Psoas muscle (tissue), 8 donors: ENCODE data around the gene CCNI2. TPM values are rescaled to one million over a fixed set of nuclear protein-coding genes. Genes with fewer than 3 reads are reported as not detected.

Experiments used
- ATAC-seq, 4 donors: fragments of 200-7000 bp; cut with Tn5 transposase; one replicate each; pipeline ENCODE4 v1.9.1; 2020; ENCODE audit warnings: moderate library complexity in 3 of 4, mild to moderate bottlenecking in 2 of 4
- DNase-seq, 2 donors: peaks; one replicate each; pipeline ENCODE4 v3.0.0-alpha.2; 2020
- H3K27ac ChIP-seq: fragments of 200-600 bp; one replicate; pipeline ENCODE4 v1.8.0; 2022
- H3K27me3 ChIP-seq, 3 donors: fragments of 200-600 bp in 1 of 3; one replicate each; pipeline versions ENCODE4 v1.6.1 to v1.8.0; 2013 to 2022; ENCODE audit warnings: low read length in 2 of 3, mild to moderate bottlenecking in 2 of 3, moderate library complexity in 1 of 3; ENCODE audit not compliant: insufficient read depth in 3 of 3
- H3K36me3 ChIP-seq, 2 donors: fragments of 200-600 bp in 1 of 2; one replicate each; pipeline versions ENCODE4 v1.6.1 to v1.8.0; 2013 to 2022; ENCODE audit warnings: low read depth in 1 of 2, mild to moderate bottlenecking in 1 of 2, moderate library complexity in 1 of 2; ENCODE audit not compliant: insufficient read depth in 1 of 2
- H3K4me1 ChIP-seq: fragments of 200-600 bp; one replicate; pipeline ENCODE4 v1.8.0; 2022
- H3K4me3 ChIP-seq: fragments of 200-600 bp; one replicate; pipeline ENCODE4 v1.8.0; 2022; ENCODE audit warnings: mild to moderate bottlenecking
- H3K9me3 ChIP-seq: fragments of 200-600 bp; one replicate; pipeline ENCODE4 v1.8.0; 2022
- CTCF ChIP-seq: fragments of 200-600 bp; IDR thresholded peaks from one replicate; pipeline ENCODE4 v1.8.0; 2022; ENCODE audit warnings: antibody characterized with exemption
- WGBS, 3 donors: extraction: QIAGEN DNeasy Blood & Tissue Kit; methylation state at CpG; one replicate each; pipeline versions ENCODE4 v1.1.6 to v1.1.7; 2013; 5-methylcytosine and 5-hydroxymethylcytosine counted together
- intact Hi-C, 2 donors: fragments of 100-400 bp; cut with DNase I; formaldehyde crosslinking; loops; one replicate each; pipeline versions ENCODE4 v1.11.0 to v1.14.2; 2022
- polyA plus RNA-seq, 3 donors: library from polyadenylated mRNA; stranded (reverse); fragments of 200-250 nt; gene quantifications; one replicate each; pipeline ENCODE4 v1.2.3, GENCODE V29; 2013
- total RNA-seq, 4 donors: library from RNA; stranded (reverse); fragmentation: NEBNext Ultra II Directional in 2 of 4; extraction: Animal tissue kit (Norgen Biotek cat#: 25700) in 2 of 4; gene quantifications; one replicate each; pipeline versions ENCODE4 v1.2.1 to v1.2.4, GENCODE V29; 2021 to 2023
- donor health status: healthy with polysubstance abuse.
- donor health status: DM: no; HTN: no; CAD: no; lungs with moderate emphysema.
- donor health status: Bipolar disorder and iron deficiency.
- donor health status: healthy.
- donor health status: DM: yes; HTN: yes; CAD: no.
- donor health status: DM: no; HTN: no; CAD: no.
- donor health status: DM: no; HTN: no; CAD: no.
- donor health status: DM: yes; HTN: yes; CAD: no.

CCNI2 gene
- total and polyA plus RNA-seq, 7 donors: not detected

- Histone ChIP-seq H3K9me3 (no peaks in the 10 kb centered on the region), H3K4me3 (no peak overlapping the region), H3K27me3 (no peaks in the 10 kb centered on the region), H3K36me3 (peaks cover 0 to 76% of the 10 kb centered on the region in 2 donors), H3K27ac (no peak overlapping the region), H3K4me1 (no peaks in the 10 kb centered on the region)
- no peak for DNase-seq
- ATAC-seq: no peak
- WGBS, 3 donors: 89 to 92% (median 92%) methylated on average over 11 of the region's 11 CpGs
- intact Hi-C loops: no loop called here
- TF ChIP-seq CTCF: no peak
Observed at GRCh38 chr5:132762246-132763000, 15.2 kb downstream of the CCNI2 start.

DNA sequence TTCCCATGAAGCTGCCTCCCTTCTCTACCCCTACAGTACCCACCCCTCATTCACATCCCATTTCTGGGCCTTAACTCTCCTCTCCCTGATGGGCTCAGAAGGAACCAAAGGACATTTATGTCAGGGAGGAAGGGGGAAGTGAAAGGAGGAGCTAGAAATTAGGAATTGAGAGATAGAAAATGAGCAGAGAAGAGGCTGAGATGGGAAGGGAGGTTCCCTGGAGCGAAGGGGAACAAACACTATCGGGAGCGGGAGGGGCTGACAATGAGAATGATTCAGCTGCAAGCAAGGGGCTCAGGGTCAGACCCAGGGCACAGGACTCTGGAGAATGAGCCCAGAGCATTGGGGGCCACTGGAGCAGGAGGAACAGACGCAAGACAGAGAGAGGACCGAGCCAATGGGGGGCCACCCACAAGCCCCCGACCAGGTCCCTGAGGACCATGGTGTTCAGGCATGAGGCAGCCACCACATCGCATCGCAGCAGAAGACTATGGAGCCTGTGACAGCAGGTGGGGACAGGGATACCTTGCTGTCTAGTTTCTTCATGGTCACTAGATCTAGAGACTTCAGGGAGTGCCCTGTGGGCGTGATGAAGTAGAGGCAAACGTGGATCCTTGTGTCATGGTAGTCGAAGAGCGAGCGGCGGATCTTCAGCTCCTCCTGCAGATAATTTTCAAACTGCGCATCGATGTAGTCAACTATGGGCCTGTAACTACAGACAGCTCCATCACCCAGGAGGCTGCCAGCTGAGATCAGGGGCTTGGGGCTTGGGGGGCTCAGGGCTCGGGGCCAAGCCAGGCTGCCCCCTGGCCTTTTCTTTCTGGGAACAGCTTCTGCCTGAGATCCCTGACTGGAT, 16.2 kb downstream of the CCNI2 start:
- no peak for ATAC-seq
- H3K36me3 ChIP-seq: peaks cover 0 to 67% of the 10 kb centered on the region in 2 donors
- WGBS, 3 donors: 94% methylated on average over 16 to 17 of the region's 17 CpGs
- no peak for DNase-seq
- no peak overlapping the region for H3K4me3 ChIP-seq
- no peak overlapping the region for H3K27ac ChIP-seq
- H3K9me3 ChIP-seq: no peaks in the 10 kb centered on the region
- TF ChIP-seq CTCF: no peak
- peaks cover 4% of the 10 kb centered on the region for H3K4me1 ChIP-seq
- no peaks in the 10 kb centered on the region for H3K27me3 ChIP-seq
- intact Hi-C loops: no loop called here

DNA sequence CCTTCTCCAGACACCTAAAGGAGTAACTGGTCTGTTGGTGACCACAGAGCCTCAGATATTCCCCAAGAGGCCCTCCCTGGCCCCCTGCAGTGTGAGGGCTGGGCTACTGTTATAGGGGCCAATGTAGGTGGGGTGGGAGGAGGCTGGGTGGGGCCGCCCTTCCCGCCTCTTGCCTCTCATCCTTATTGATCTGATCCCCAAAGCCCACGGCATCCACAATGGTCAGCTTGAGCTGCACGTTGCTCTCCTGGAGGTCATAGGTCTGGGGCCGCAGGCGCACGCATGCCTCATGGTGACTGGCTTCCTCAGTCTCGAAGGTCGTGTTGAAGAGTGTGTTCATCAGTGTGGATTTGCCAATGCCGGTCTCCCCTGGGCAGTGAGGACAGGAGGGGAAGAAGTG, 16.8 kb downstream of the CCNI2 start:
- Histone ChIP-seq H3K4me3 (no peak overlapping the region), H3K36me3 (peaks cover 0 to 60% of the 10 kb centered on the region in 2 donors), H3K9me3 (no peaks in the 10 kb centered on the region), H3K27ac (no peak overlapping the region), H3K27me3 (no peaks in the 10 kb centered on the region), H3K4me1 (peaks cover 4% of the 10 kb centered on the region)
- ATAC-seq (no peak), DNase-seq (no peak)
- intact Hi-C loops: no loop called here
- TF ChIP-seq CTCF: no peak
- WGBS, 3 donors: 95 to 96% (median 95%) methylated on average over 10 of the region's 10 CpGs

GRCh38 chr5:132764671-132765238, 17.5 kb downstream of the CCNI2 start:
- intact Hi-C loops: no loop called here
- Histone ChIP-seq H3K27ac (no peak overlapping the region), H3K4me1 (peaks cover 4% of the 10 kb centered on the region), H3K4me3 (no peak overlapping the region), H3K9me3 (no peaks in the 10 kb centered on the region), H3K27me3 (no peaks in the 10 kb centered on the region), H3K36me3 (peaks cover 0 to 54% of the 10 kb centered on the region in 2 donors)
- DNase-seq (no peak), ATAC-seq (no peak)
- 85 to 96% (median 94%) methylated on average over 7 of the region's 7 CpGs for WGBS, 3 donors
- TF ChIP-seq CTCF: no peak
